Stimulated activated CD4-positive, alpha-beta T cell treated with anti-CD3 and anti-CD28 coated beads, Interleukin-1b, Interleukin-23, amount 100 ng/mL, for 1 hour (primary cell): ENCODE data around the gene IZUMO4.

ENCODE experiments used
- DNase-seq, 2 donors: peaks; one replicate each; pipeline ENCODE4 v3.0.0-alpha.2; 2020; ENCODE audit warnings: low read depth in 2 of 2

IZUMO4 gene

DNA sequence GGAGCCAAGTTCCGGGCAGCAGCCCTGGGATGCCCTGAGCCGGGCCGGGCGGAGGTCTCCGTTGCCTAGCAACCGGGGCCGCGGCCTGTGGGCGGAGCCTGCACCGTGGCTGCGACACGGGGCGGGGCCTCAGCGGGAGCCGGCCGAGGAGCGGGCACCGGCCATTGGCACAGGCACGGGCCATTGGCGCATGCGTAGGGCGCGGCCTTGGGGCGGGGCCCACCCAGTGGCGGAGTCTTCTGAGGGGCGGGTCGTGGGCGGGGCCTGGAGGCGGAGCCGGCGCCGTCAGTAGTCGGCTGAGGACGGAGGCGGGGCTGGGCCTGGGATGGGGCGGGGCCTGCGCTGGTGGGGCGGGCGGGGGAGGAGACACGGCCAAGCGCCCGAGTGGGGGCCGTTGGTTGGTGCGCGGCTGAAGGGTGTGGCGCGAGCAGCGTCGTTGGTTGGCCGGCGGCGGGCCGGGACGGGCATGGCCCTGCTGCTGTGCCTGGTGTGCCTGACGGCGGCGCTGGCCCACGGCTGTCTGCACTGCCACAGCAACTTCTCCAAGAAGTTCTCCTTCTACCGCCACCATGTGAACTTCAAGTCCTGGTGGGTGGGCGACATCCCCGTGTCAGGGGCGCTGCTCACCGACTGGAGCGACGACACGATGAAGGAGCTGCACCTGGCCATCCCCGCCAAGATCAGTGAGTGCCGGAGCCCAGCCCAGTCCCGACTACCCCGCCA is at the start of gene IZUMO4:
IZUMO4 (plus strand) TSS at position 436 of the 723 bp plus-strand sequence; CDS start at position 467, 31 bp downstream.
- DNase-seq = peak; percentile 100

DNA sequence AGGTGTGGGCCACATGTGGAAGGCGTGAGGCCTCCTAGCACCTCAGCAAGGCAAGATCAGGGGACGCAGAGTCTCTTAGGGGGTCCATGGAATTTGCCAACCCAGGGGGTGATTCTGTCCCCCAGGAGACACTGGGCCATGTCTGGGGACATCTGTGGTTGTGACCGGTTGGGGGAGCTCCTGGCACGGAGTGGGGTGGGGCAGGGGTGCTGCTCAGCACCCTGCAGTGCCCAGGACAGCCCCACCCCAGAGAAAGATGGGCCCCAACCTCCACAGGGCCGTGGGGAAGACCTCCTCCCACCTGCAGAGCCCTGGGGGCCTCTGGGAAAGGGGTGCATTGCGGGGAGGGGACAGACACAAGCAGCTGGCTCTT is 49.7 kb upstream of the IZUMO4 start:
- DNase-seq = no peak

- no peak for DNase-seq
Observed at GRCh38 chr19:2047449-2048103, 49.1 kb upstream of the IZUMO4 start.

GRCh38 chr19:2048104-2048958 is 48.4 kb upstream of the IZUMO4 start:
- no peak for DNase-seq

- DNase-seq = no peak
Observed at GRCh38 chr19:2048959-2049740, 47.6 kb upstream of the IZUMO4 start.

GRCh38 chr19:2049741-2050348 is 46.9 kb upstream of the IZUMO4 start:
- no peak for DNase-seq

DNA sequence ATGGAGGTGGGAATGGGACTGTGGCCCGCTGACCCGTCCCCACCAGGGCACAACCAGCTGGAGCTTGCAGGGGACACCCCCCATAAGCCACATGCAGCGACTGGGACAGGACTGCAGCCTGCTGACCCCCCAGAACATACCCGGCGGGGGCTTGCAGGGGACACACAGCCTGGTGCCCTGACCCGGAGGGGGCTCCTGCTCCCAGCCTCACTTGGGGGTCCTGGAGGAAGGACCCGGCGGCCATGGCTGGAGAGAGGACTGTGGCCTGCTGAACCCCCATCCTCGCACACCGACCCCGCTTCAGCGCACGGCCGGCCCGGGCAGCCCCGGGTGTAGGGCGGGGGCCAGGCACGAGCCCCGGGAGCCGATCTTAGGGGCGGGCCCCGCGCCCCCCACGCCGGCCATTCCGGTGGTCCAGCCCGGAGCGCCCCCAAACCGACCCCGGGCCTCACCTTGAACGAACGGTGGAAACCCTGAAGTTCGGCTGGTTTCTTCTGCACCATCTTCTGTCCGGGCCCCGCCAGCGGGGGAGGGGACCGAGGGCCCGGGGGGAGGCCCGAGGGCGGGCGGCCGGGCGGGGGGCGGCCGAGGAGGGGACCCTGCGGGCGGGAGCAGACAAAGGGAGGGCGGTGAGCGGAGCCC is 46.2 kb upstream of the IZUMO4 start:
- no peak for DNase-seq

DNA sequence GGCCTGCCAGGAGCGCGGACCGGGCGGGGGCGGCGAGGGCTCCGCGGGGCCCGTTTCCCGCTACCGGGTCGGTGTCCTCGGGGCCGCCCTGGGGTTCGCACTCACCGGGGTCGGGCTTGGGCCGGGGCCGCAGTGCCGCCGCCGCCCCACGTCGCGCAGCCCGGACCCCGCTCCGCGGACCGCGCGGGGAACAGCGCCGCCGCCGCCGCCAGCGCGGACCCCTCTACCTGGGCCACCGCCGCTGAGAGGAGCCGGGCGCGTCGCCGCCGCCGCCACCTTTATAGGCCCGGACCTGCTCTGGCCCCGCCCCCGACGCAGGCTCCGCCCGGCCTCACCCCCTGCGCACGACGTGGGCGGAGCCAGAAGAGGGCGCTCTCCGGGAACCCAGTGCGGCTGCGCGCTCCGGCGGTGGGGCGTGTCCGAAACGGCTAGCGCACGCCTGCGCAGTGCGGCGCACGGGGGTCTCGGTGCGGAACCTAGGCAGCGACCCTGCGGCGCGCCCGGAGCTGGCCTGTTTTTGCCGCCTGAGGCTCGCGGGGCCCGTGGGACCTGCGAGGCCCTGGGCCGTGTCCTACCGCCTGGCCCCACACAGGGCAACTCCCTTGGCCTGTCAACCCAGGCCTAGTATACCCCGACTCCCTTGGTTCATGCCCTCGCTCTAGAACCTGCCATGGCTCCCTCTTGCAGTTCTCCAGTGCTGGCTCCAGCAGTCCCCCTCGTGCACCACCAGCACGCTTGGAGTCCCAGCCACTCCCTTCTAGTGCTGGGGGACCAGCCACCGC is 45.5 kb upstream of the IZUMO4 start, which contains the start of gene MKNK2:
MKNK2 (minus strand) TSS at position 254 of the 782 bp plus-strand sequence. CDS start 393 bp downstream, outside the sequence.
- DNase-seq = peak; percentile 90 to 96

DNA sequence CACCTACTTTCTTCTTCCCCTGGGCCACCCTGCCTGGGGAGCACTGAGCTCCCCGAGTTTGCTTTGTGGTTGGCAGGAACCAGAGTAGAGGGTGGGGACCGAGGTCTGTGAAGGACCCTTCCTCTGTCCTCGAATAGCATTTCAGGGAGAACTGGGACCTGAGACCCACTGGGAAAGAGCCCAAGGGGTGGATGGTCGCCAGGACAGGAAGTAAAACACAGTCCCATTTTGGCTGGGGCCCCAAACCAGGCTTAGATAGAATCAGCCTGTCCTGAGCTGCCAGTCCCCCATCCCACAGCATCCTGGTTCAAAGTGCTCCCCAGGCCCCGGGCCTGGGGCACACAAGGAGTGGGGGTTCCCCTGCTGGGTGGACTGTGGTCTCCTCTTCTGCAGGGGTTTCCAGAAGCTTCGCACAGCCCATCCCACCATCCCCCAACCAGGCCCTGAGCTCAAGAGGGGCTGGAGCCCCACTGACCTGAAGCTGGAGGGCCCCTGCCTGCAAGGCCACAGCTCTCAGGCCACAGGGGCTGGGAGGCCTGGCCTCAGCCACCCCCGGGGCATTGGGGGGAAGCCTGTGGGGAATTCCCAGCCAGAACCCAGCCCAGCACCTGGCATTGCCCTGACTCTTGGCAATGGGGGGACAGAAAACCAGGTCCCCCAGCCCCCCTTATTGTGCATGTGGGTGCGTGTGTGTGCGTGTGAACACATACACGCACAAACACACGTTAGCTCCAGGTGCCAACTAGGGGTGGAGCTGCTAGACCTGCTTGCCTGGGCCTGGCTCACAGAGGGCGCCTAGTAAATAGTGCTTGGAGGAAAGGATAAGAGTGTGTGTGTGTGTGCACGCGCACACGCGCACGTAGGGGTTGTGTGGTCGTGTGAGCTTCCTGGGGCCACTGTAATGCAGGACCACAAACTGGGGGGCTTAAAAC is 44.7 kb upstream of the IZUMO4 start:
- DNase-seq = no peak

DNA sequence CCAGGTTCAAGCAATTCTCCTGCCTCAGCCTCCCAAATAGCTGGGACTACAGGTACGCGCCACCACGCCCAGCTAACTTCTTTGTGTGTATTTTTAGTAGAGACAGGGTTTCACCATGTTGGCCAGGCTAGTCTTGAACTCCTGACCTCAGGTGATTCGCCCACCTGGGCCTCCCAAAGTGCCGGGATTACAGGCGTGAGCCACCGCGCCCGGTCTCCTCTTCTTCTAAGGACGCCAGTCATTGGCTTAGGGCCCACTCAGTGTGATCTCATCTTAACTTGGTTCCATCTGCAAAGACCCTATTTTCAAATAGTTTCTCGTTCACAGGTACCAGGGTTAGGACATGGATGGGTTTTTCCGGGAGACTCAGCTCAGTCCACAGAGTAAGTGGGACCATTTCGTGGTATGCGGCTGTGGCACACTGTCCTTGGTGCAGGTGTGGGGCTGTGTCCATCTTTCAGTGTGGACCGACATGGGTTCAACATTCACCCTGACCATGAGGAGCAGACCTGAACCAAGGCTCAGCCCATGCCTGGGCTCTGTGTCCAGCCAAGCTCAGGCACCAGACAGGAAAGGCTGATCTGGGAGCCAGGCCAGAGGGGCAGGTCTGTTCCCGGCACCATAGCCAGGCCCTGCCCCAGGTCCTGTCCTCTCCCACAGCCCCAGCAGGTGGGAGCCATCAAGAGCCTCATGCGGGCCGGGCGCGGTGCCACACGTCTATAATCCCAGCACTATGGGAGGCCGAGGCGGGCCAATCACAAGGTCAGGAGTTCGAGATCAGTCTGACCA is 42.9 kb upstream of the IZUMO4 start:
- no peak for DNase-seq

- DNase-seq = no peak
Observed at GRCh38 chr19:2054763-2055162, 42.0 kb upstream of the IZUMO4 start.

GRCh38 chr19:2055931-2056836 is 40.5 kb upstream of the IZUMO4 start:
- no peak for DNase-seq

- DNase-seq = no peak
Observed at GRCh38 chr19:2056837-2057192, 39.9 kb upstream of the IZUMO4 start.

- DNase-seq = no peak
Observed at GRCh38 chr19:2057484-2058469, 38.9 kb upstream of the IZUMO4 start.

GRCh38 chr19:2058570-2059421 is 37.9 kb upstream of the IZUMO4 start:
- no peak for DNase-seq
